HUES48 (cell line): ENCODE results near the gene IL6R.
"Not testable (repeated sequence)": the region's sequence is repeated elsewhere in the genome, so short reads cannot be mapped to it uniquely, and the experiment has no call there.

Experiments
- H3K27ac ChIP-seq: one replicate; pipeline ENCODE4 v1.7.0; 2013; ENCODE audit warnings: low read depth, low read length, inconsistent platforms
- H3K27me3 ChIP-seq: 2 replicates; pipeline ENCODE4 v1.6.1; 2013; ENCODE audit warnings: mild to moderate bottlenecking, low read length; ENCODE audit not compliant: control insufficient read depth, insufficient read depth
- H3K36me3 ChIP-seq: 2 replicates; pipeline ENCODE4 v1.6.1; 2013; ENCODE audit warnings: low read length; ENCODE audit not compliant: control insufficient read depth, insufficient read depth
- H3K4me1 ChIP-seq: 2 replicates; pipeline ENCODE4 v1.6.1; 2013; ENCODE audit warnings: mild to moderate bottlenecking, low read length; ENCODE audit not compliant: control insufficient read depth, insufficient read depth
- H3K4me3 ChIP-seq: 2 replicates; pipeline ENCODE4 v1.5.1; 2013; ENCODE audit warnings: mild to moderate bottlenecking, low read depth, low read length
- H3K9ac ChIP-seq: 2 replicates; pipeline ENCODE4 v1.6.1; 2013; ENCODE audit warnings: mild to moderate bottlenecking, low read depth, low read length, moderate library complexity
- H3K9me3 ChIP-seq: 2 replicates; pipeline ENCODE4 v1.6.1; 2013; ENCODE audit warnings: low read length; ENCODE audit not compliant: control insufficient read depth, insufficient read depth

Gene IL6R

GRCh38 chr1:154471304-154471703, 66.2 kb downstream of the IL6R start:
- Histone ChIP-seq H3K9me3 (no peaks in the 10 kb centered on the region), H3K36me3 (no peaks in the 10 kb centered on the region), H3K9ac (no peak overlapping the region), H3K27ac (no peak overlapping the region), H3K4me3 (no peak overlapping the region), H3K27me3 (no peaks in the 10 kb centered on the region), H3K4me1 (peaks cover 4% of the 10 kb centered on the region; the same call in 1 of the 2 replicates)

GRCh38 chr1:154474802-154475201, 69.7 kb downstream of the IL6R start:
- no peaks in the 10 kb centered on the region for H3K27me3 ChIP-seq
- H3K4me3 ChIP-seq: no peak overlapping the region
- H3K36me3 ChIP-seq: no peaks in the 10 kb centered on the region
- no peak overlapping the region for H3K9ac ChIP-seq
- peaks cover 14% of the 10 kb centered on the region for H3K4me1 ChIP-seq
- no peaks in the 10 kb centered on the region for H3K9me3 ChIP-seq
- no peak overlapping the region for H3K27ac ChIP-seq

GRCh38 chr1:154476791-154477190, 71.6 kb downstream of the IL6R start:
- Histone ChIP-seq H3K9ac (no peak overlapping the region), H3K9me3 (no peaks in the 10 kb centered on the region), H3K36me3 (no peaks in the 10 kb centered on the region), H3K27ac (no peak overlapping the region), H3K4me3 (no peak overlapping the region), H3K27me3 (no peaks in the 10 kb centered on the region), H3K4me1 (peaks cover 14% of the 10 kb centered on the region)

- H3K27ac ChIP-seq: no peak overlapping the region
Observed at GRCh38 chr1:154478013-154478412, 72.9 kb downstream of the IL6R start.

GRCh38 chr1:154478639-154479038, 73.5 kb downstream of the IL6R start:
- H3K27ac ChIP-seq: no peak overlapping the region
- no peak overlapping the region for H3K4me3 ChIP-seq
- H3K9me3 ChIP-seq: no peaks in the 10 kb centered on the region
- no peaks in the 10 kb centered on the region for H3K36me3 ChIP-seq
- peaks cover 14% of the 10 kb centered on the region for H3K4me1 ChIP-seq
- H3K9ac ChIP-seq: no peak overlapping the region
- no peaks in the 10 kb centered on the region for H3K27me3 ChIP-seq

More at GRCh38 chr1:154478013-154478412, 72.9 kb downstream of the IL6R start:
- no peaks in the 10 kb centered on the region for H3K9me3 ChIP-seq
- H3K4me1 ChIP-seq: peaks cover 14% of the 10 kb centered on the region
- H3K4me3 ChIP-seq: no peak overlapping the region
- no peaks in the 10 kb centered on the region for H3K27me3 ChIP-seq
- no peak overlapping the region for H3K9ac ChIP-seq
- no peaks in the 10 kb centered on the region for H3K36me3 ChIP-seq

- H3K27ac ChIP-seq: no peak overlapping the region
- peaks cover 14% of the 10 kb centered on the region for H3K4me1 ChIP-seq
- H3K9me3 ChIP-seq: no peaks in the 10 kb centered on the region
- no peak overlapping the region for H3K4me3 ChIP-seq
- H3K36me3 ChIP-seq: no peaks in the 10 kb centered on the region
- H3K27me3 ChIP-seq: no peaks in the 10 kb centered on the region
- H3K9ac ChIP-seq: no peak overlapping the region
Observed at GRCh38 chr1:154479764-154480421, 74.8 kb downstream of the IL6R start.

GRCh38 chr1:154481053-154481452, 75.9 kb downstream of the IL6R start:
- Histone ChIP-seq H3K9me3 (no peaks in the 10 kb centered on the region), H3K36me3 (no peaks in the 10 kb centered on the region), H3K4me3 (no peak overlapping the region), H3K9ac (no peak overlapping the region), H3K4me1 (peaks cover 14% of the 10 kb centered on the region), H3K27ac (no peak overlapping the region), H3K27me3 (no peaks in the 10 kb centered on the region)

- Histone ChIP-seq H3K9ac (no peak overlapping the region), H3K36me3 (no peaks in the 10 kb centered on the region), H3K27ac (no peak overlapping the region), H3K4me3 (no peak overlapping the region), H3K9me3 (no peaks in the 10 kb centered on the region), H3K27me3 (no peaks in the 10 kb centered on the region), H3K4me1 (peaks cover under 1% of the 10 kb centered on the region; the same call in 1 of the 2 replicates)
Observed at GRCh38 chr1:154483941-154484803, 79.0 kb downstream of the IL6R start.

GRCh38 chr1:154485106-154485505, 80.0 kb downstream of the IL6R start:
- Histone ChIP-seq H3K27me3 (no peaks in the 10 kb centered on the region), H3K4me1 (no peaks in the 10 kb centered on the region), H3K9me3 (no peaks in the 10 kb centered on the region), H3K27ac (no peak overlapping the region), H3K36me3 (no peaks in the 10 kb centered on the region), H3K9ac (no peak overlapping the region), H3K4me3 (no peak overlapping the region)

- no peaks in the 10 kb centered on the region for H3K27me3 ChIP-seq
- no peaks in the 10 kb centered on the region for H3K36me3 ChIP-seq
- no peak overlapping the region for H3K4me3 ChIP-seq
- no peaks in the 10 kb centered on the region for H3K4me1 ChIP-seq
- no peak overlapping the region for H3K9ac ChIP-seq
- no peaks in the 10 kb centered on the region for H3K9me3 ChIP-seq
- no peak overlapping the region for H3K27ac ChIP-seq
Observed at GRCh38 chr1:154485910-154486496, 80.9 kb downstream of the IL6R start.

- not testable (repeated sequence) for H3K27ac ChIP-seq, H3K36me3 ChIP-seq, H3K9ac ChIP-seq, H3K4me3 ChIP-seq, H3K9me3 ChIP-seq, H3K4me1 ChIP-seq, H3K27me3 ChIP-seq
Observed at GRCh38 chr1:154486756-154487155, 81.6 kb downstream of the IL6R start.
